K562 (cell line): ENCODE measurements around the gene TERB1. TPM values are rescaled to one million over a fixed set of nuclear protein-coding genes. Genes with fewer than 3 reads are reported as not detected.
A peak's percentile ranks its signal among the peaks of the same experiment; 100 is the strongest.

Source experiments
- ATF7 ChIP-seq: fragments of 450-650 bp; IDR thresholded peaks from 2 replicates; pipeline ENCODE4 v1.7.1; 2014; ENCODE audit warnings: mild to moderate bottlenecking, moderate library complexity
- CBX3 ChIP-seq, 2 experiments: IDR thresholded peaks; 1 replicate in 1 of 2; 2 replicates in 1 of 2; pipeline ENCODE4 v1.6.1; 2012; ENCODE audit warnings: inconsistent platforms in 2 of 2, low read length in 2 of 2, borderline replicate concordance in 1 of 2, control low read depth in 1 of 2
- EHMT2 ChIP-seq: fragments of 450-650 bp; IDR thresholded peaks from 2 replicates; pipeline ENCODE4 v1.6.1; 2018; ENCODE audit warnings: antibody characterized with exemption
- ETV6 ChIP-seq, 3 experiments: fragments of 150-350 bp in 1 of 3; sonication (generic) in 1 of 3; formaldehyde crosslinking in 1 of 3; IDR thresholded peaks; 2 replicates each; pipeline versions ENCODE4 v1.6.1 to v1.8.0; 2014 to 2022; ENCODE audit warnings: borderline replicate concordance in 2 of 3, low read depth in 2 of 3, antibody characterized with exemption in 1 of 3, low read length in 1 of 3, mild to moderate bottlenecking in 1 of 3, missing genetic modification reagents in 1 of 3
- GABPB1 ChIP-seq: sonication (generic); formaldehyde crosslinking; IDR thresholded peaks from 2 replicates; pipeline ENCODE4 v1.8.0; 2022; ENCODE audit warnings: mild to moderate bottlenecking, missing genetic modification reagents
- MEIS2 ChIP-seq: fragments of 450-650 bp; IDR thresholded peaks from 2 replicates; pipeline ENCODE4 v1.6.1; 2014; ENCODE audit warnings: mild to moderate bottlenecking; ENCODE audit not compliant: partially characterized antibody
- PHB ChIP-seq: fragments of 250-450 bp; sonication (Bioruptor Pico); IDR thresholded peaks from 2 replicates; pipeline ENCODE4 v1.5.0; 2021
- RBM14 ChIP-seq: fragments of 200-400 bp; formaldehyde crosslinking; IDR thresholded peaks from 2 replicates; pipeline ENCODE4 v1.6.1; 2018; ENCODE audit warnings: low read depth, mild to moderate bottlenecking, low read length, moderate library complexity, borderline replicate concordance; ENCODE audit not compliant: insufficient read depth
- SETDB1 ChIP-seq: IDR thresholded peaks from one replicate; pipeline ENCODE4 v1.6.1; 2012; ENCODE audit warnings: low read length, control low read depth, inconsistent platforms
- SMARCE1 ChIP-seq: fragments of 450-650 bp; IDR thresholded peaks from 2 replicates; pipeline ENCODE4 v1.7.1; 2016; ENCODE audit warnings: mild to moderate bottlenecking
- TAF7 ChIP-seq: fragments of 450-650 bp; IDR thresholded peaks from 2 replicates; pipeline ENCODE4 v1.6.1; 2016; ENCODE audit warnings: missing genetic modification characterization, missing compliant biosample characterization
- ZBTB40 ChIP-seq, 2 experiments: fragments of 450-650 bp in 1 of 2; sonication (generic) in 1 of 2; formaldehyde crosslinking in 1 of 2; IDR thresholded peaks; 2 replicates each; pipeline versions ENCODE4 v1.7.1 to v1.9.0; 2016 to 2022; ENCODE audit warnings: inconsistent platforms in 1 of 2, mild to moderate bottlenecking in 1 of 2, missing genetic modification reagents in 1 of 2
- ZKSCAN8 ChIP-seq: fragments of 200-800 bp; sonication (Bioruptor generic); IDR thresholded peaks from 2 replicates; pipeline ENCODE4 v1.6.1; 2016; ENCODE audit warnings: missing genetic modification characterization, missing compliant biosample characterization
- ZNF561 ChIP-seq: fragments of 450-650 bp; formaldehyde crosslinking; conservative IDR thresholded peaks from 2 replicates; pipeline ENCODE4 v1.4.0; 2020; ENCODE audit warnings: mild to moderate bottlenecking, moderate library complexity
- polyA plus RNA-seq, 8 experiments: library from polyadenylated mRNA; depleted of rRNA in 4 of 8; stranded (reverse) in 5 of 8; unstranded in 3 of 8; fragments of >200 nt; fragmentation: Nextera tagmentation in 2 of 8; fragmentation: Illumina TruSeq in 1 of 8; extraction: Ambion mirVana in 2 of 8; extraction: Trizol in 1 of 8; gene quantifications; 2 replicates each; pipeline versions ENCODE4 v1.2.1 to v1.2.3, GENCODE V29; 2011 to 2014; ENCODE audit warnings: inconsistent platforms in 1 of 8, missing spikeins in 1 of 8
- total RNA-seq, 7 experiments: library from RNA; depleted of rRNA in 6 of 7; stranded (reverse); fragments of >200 nt in 6 of 7; fragmentation: Illumina TruSeq in 2 of 7; extraction: Trizol in 2 of 7; gene quantifications; 2 replicates each; pipeline versions ENCODE4 v1.2.1 to v1.2.3, GENCODE V29; 2011 to 2021; ENCODE audit warnings: low replicate concordance in 1 of 7
- TF ChIP-seq, protein P1 (sequence below): fragments of 450-650 bp; formaldehyde crosslinking; IDR thresholded peaks from 2 replicates; pipeline ENCODE4 v1.4.0; 2020; ENCODE audit warnings: mild to moderate bottlenecking, mixed read lengths

TERB1 gene
- total and polyA plus RNA-seq, 9 of the 15 experiments (the other 6 are each of a cell fraction or from before 2014, with no cell fraction given): not detected

DNA sequence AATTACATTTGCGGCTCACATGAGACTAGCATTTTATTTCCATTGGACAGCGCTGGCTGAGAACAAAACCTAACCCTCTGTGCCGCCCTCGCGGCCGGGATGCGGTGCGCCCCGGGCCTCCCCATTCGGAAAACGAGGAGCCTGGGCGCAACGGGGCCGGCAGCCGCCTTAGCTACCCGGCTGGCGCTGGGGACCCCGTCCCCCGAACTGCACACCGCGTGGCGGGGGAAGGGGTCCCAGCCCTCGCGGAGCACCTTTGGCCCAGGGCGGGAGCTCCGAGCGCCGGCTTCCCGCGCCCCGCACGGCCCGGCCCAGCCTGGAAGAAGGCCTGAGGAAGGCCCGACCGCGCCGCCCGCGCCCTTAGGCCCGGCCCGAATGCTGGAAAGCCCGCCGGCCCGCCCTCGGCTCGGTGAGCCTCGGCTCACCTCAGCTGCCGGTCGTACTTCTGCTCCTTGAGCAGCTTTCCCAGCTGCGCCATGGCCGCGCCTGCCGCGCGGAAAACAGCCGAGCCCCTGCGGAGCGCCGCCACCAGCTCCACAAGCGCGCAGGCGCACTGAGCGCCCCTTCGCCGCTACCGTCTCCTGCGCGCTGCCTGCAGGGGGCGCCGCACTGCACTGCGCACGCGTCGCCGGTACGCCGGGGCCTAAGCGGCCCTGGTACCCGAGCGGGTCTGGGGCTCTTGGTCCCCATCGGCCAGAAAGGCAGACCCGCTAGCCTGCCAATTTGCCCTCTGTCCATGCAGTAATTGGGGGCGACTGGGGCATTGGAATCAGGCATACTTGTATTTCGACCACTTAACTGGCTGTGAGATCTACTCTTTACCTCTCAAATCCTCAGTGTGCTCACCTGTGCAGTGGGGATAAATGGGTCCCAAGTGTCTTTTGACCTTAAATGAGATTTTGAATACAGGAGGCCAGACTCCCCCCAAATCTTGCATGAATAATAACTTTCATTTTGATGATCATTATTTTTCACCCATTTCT is 29.3 kb upstream of the TERB1 start, which contains the start of gene NAE1 (continued):
- TF ChIP-seq, protein P1, sequence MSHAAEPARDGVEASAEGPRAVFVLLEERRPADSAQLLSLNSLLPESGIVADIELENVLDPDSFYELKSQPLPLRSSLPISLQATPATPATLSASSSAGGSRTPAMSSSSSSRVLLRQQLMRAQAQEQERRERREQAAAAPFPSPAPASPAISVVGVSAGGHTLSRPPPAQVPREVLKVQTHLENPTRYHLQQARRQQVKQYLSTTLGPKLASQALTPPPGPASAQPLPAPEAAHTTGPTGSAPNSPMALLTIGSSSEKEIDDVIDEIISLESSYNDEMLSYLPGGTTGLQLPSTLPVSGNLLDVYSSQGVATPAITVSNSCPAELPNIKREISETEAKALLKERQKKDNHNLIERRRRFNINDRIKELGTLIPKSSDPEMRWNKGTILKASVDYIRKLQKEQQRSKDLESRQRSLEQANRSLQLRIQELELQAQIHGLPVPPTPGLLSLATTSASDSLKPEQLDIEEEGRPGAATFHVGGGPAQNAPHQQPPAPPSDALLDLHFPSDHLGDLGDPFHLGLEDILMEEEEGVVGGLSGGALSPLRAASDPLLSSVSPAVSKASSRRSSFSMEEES: no peak
- TF ChIP-seq EHMT2: no peak
- TF ChIP-seq ZKSCAN8 (CRISPR knock-in tag): no peak
- peak; percentile 71 for TF ChIP-seq ATF7
- peak; percentile 59; the same call in 1 of the 2 replicates for TF ChIP-seq GABPB1 (CRISPR knock-in tag)
- peak; percentile 85 for TF ChIP-seq MEIS2
- TF ChIP-seq TAF7 (tag): 0 out of 2 replicates have a peak, but pooled peaks have one; percentile 18
- 0 out of 2 replicates have a peak, but pooled peaks have one; percentile 71 for TF ChIP-seq RBM14
- peak in 1 of 2 experiments; percentile 84; a peak in 1 of 3 replicates for TF ChIP-seq CBX3 (IDR thresholded peaks at IDR 0.05; ENCODE audit: borderline replicate concordance in 1 of 2, low read length in 2 of 2)
- TF ChIP-seq ETV6 (IDR thresholded peaks at IDR 0.05; ENCODE audit: borderline replicate concordance in 1 of 2, low read depth in 2 of 2, low read length in 1 of 2): no peak
- TF ChIP-seq ETV6 (CRISPR knock-in tag; IDR thresholded peaks at IDR 0.05; ENCODE audit: borderline replicate concordance): no peak
- TF ChIP-seq SETDB1: no peak
- no peak; the same call in 1 of the 2 replicates for TF ChIP-seq PHB
- no peak for TF ChIP-seq ZBTB40 (IDR thresholded peaks at IDR 0.05)
- TF ChIP-seq ZBTB40 (CRISPR knock-in tag; IDR thresholded peaks at IDR 0.05): no peak
- no peak for TF ChIP-seq ZNF561 (CRISPR knock-in tag)
- TF ChIP-seq SMARCE1: no peak
